ENCODE measurements around the gene GRM7.

GRCh38 chr3:7720649-7721297, 859.9 kb downstream of the GRM7 start:
- TF ChIP-seq, protein P1, sequence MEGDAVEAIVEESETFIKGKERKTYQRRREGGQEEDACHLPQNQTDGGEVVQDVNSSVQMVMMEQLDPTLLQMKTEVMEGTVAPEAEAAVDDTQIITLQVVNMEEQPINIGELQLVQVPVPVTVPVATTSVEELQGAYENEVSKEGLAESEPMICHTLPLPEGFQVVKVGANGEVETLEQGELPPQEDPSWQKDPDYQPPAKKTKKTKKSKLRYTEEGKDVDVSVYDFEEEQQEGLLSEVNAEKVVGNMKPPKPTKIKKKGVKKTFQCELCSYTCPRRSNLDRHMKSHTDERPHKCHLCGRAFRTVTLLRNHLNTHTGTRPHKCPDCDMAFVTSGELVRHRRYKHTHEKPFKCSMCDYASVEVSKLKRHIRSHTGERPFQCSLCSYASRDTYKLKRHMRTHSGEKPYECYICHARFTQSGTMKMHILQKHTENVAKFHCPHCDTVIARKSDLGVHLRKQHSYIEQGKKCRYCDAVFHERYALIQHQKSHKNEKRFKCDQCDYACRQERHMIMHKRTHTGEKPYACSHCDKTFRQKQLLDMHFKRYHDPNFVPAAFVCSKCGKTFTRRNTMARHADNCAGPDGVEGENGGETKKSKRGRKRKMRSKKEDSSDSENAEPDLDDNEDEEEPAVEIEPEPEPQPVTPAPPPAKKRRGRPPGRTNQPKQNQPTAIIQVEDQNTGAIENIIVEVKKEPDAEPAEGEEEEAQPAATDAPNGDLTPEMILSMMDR (IDR thresholded peaks at IDR 0.05), result no peak
- TF ChIP-seq POLR2A (IDR thresholded peaks at IDR 0.05), result no peak

Measured in adrenal gland (tissue), 5 donors.